AG08395 (cell line): ENCODE results near the gene DUS4L.

Experiments
- DNase-seq: peaks from one replicate; pipeline ENCODE4 v3.0.0; 2012; ENCODE audit warnings: mixed read lengths, low spot score

Gene DUS4L

DNA sequence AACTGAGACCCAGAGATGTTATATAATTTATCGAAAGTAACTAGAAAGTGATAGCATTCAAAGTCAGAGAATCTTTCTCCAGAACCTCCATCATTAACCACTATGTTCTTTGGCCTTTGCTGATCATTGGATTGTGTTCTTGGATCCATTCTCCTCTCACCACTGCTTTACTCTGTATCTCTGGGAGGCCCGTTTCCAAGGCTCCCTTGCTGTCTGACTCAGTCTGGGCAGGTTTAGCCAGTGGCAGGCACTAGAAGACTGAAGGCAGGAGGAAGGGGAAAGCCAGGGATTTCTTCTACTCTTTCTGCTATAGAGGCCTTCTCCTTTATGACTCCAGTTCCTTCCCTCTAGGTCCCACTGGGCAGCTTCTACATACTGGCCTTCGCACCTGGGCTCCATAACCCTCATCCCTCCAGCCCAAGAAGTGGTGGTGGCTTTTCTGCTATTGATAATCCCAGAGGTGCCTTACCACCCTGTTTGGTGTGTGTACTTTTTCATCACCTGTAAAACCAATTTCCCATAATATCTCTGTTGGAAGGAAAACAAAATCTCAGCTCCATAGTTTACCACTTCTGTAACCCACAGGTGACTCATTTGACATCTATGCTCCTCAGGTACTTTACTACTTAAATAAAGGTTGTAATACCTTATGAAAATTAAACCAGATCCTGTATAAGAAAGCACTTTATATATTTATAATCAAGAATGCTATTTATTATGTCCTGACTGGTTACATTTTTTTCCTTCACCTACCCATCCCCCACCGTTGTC, 52.3 kb downstream of the DUS4L start:
- DNase-seq = no peak

- peak; percentile 84 for DNase-seq
These were observed 58.7 kb downstream of the DUS4L start for GRCh38 chr7:107622429-107622828.

DNA sequence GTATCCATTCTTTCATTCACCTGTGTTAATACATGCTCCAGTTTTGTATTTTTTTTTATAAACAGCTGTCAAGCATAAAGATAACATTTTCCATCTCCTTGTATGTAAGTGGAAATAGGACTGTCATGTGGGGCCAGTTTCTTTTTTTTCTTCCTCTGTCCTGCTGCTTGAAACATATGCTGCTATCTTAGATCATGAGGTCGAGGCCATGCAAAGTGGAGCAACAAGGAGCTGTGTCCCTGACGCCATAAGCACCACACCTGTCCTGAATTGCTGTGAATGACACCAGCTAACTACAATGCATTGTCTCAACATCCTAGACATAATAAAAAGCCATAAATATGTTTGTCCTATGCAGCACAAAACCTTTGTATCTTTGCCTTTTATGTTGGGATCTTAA, 59.1 kb downstream of the DUS4L start:
- DNase-seq = no peak

DNA sequence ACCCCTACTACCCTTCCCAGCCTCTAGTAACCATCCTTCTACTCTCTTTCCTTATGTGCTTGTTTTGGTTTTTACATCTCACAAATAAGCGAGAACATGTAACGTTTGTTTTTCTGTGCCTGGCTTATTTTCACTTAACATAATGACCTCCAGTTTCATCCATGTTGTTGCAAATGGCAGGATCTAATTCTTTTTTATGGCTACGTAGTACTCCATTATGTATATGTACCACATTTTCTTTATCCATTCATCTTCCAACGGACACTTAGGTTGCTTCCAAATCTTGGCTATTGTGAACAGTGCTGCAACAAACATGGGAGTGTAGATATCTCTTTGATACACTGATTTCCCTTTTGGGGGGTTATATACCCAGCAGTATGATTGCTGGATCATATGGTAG, 63.2 kb downstream of the DUS4L start:
- DNase-seq = no peak
